ENCODE data around the gene TRAPPC3L.

TRAPPC3L gene

GRCh38 chr6:116564921-116565872, 19.7 kb upstream of the TRAPPC3L start:
- H3K36me3 ChIP-seq (ENCODE audit: insufficient read depth, insufficient read length, low read length): no peaks in the 10 kb centered on the region
- no peak overlapping the region for H3K4me3 ChIP-seq (ENCODE audit: insufficient read length, low read depth)
- no peaks in the 10 kb centered on the region for H3K27me3 ChIP-seq (ENCODE audit: insufficient read depth, insufficient read length)
- no peak for TF ChIP-seq SUZ12 (IDR thresholded peaks at IDR 0.05; ENCODE audit: extremely low read depth, insufficient read depth, insufficient read length)
- TF ChIP-seq YY1 (IDR thresholded peaks at IDR 0.05; ENCODE audit: insufficient read depth, insufficient read length): no peak
- TF ChIP-seq ZNF274 (IDR thresholded peaks at IDR 0.05; ENCODE audit: low read depth, low read length): no peak
- H3K9me3 ChIP-seq (ENCODE audit: insufficient read depth, low read length): no peaks in the 10 kb centered on the region
- no peak for DNase-seq (ENCODE audit: low read depth, low spot score)
- H3K4me1 ChIP-seq (ENCODE audit: insufficient read depth, insufficient read length): no peaks in the 10 kb centered on the region
- H3K9ac ChIP-seq (ENCODE audit: insufficient read length, low read depth): no peak overlapping the region

- no peaks in the 10 kb centered on the region for H3K4me1 ChIP-seq (ENCODE audit: insufficient read depth, insufficient read length)
- no peak overlapping the region for H3K4me3 ChIP-seq (ENCODE audit: insufficient read length, low read depth)
- no peaks in the 10 kb centered on the region for H3K36me3 ChIP-seq (ENCODE audit: insufficient read depth, insufficient read length, low read length)
- no peaks in the 10 kb centered on the region for H3K27me3 ChIP-seq (ENCODE audit: insufficient read depth, insufficient read length)
- H3K9me3 ChIP-seq (ENCODE audit: insufficient read depth, low read length): no peaks in the 10 kb centered on the region
- DNase-seq (ENCODE audit: low read depth, low spot score): no peak
- TF ChIP-seq YY1 (IDR thresholded peaks at IDR 0.05; ENCODE audit: insufficient read depth, insufficient read length): no peak
- TF ChIP-seq ZNF274 (IDR thresholded peaks at IDR 0.05; ENCODE audit: low read depth, low read length): no peak
- TF ChIP-seq SUZ12 (IDR thresholded peaks at IDR 0.05; ENCODE audit: extremely low read depth, insufficient read depth, insufficient read length): no peak
- no peak overlapping the region for H3K9ac ChIP-seq (ENCODE audit: insufficient read length, low read depth)
These were observed 18.8 kb upstream of the TRAPPC3L start for GRCh38 chr6:116564311-116564710.

- no peaks in the 10 kb centered on the region for H3K27me3 ChIP-seq (ENCODE audit: insufficient read depth, insufficient read length)
- no peak overlapping the region for H3K4me3 ChIP-seq (ENCODE audit: insufficient read length, low read depth)
- no peaks in the 10 kb centered on the region for H3K36me3 ChIP-seq (ENCODE audit: insufficient read depth, insufficient read length, low read length)
- H3K9ac ChIP-seq (ENCODE audit: insufficient read length, low read depth): no peak overlapping the region
- DNase-seq (ENCODE audit: low read depth, low spot score): no peak
- no peaks in the 10 kb centered on the region for H3K4me1 ChIP-seq (ENCODE audit: insufficient read depth, insufficient read length)
- TF ChIP-seq SUZ12 (IDR thresholded peaks at IDR 0.05; ENCODE audit: extremely low read depth, insufficient read depth, insufficient read length): no peak
- no peak for TF ChIP-seq YY1 (IDR thresholded peaks at IDR 0.05; ENCODE audit: insufficient read depth, insufficient read length)
- TF ChIP-seq ZNF274 (IDR thresholded peaks at IDR 0.05; ENCODE audit: low read depth, low read length): no peak
- no peaks in the 10 kb centered on the region for H3K9me3 ChIP-seq (ENCODE audit: insufficient read depth, low read length)
These were observed 18.3 kb upstream of the TRAPPC3L start for GRCh38 chr6:116563830-116564229.

- no peak for DNase-seq (ENCODE audit: low read depth, low spot score)
- Histone ChIP-seq H3K36me3 (ENCODE audit: insufficient read depth, insufficient read length, low read length) (no peaks in the 10 kb centered on the region), H3K9ac (ENCODE audit: insufficient read length, low read depth) (no peak overlapping the region), H3K4me1 (ENCODE audit: insufficient read depth, insufficient read length) (no peaks in the 10 kb centered on the region), H3K27me3 (ENCODE audit: insufficient read depth, insufficient read length) (no peaks in the 10 kb centered on the region), H3K4me3 (ENCODE audit: insufficient read length, low read depth) (no peak overlapping the region), H3K9me3 (ENCODE audit: insufficient read depth, low read length) (no peaks in the 10 kb centered on the region)
- TF ChIP-seq YY1 (IDR thresholded peaks at IDR 0.05; ENCODE audit: insufficient read depth, insufficient read length) (no peak), ZNF274 (IDR thresholded peaks at IDR 0.05; ENCODE audit: low read depth, low read length) (no peak), SUZ12 (IDR thresholded peaks at IDR 0.05; ENCODE audit: extremely low read depth, insufficient read depth, insufficient read length) (no peak)
These were observed 17.1 kb upstream of the TRAPPC3L start for GRCh38 chr6:116562614-116563013.

GRCh38 chr6:116562019-116562403, 16.5 kb upstream of the TRAPPC3L start:
- Histone ChIP-seq H3K9ac (ENCODE audit: insufficient read length, low read depth) (no peak overlapping the region), H3K4me3 (ENCODE audit: insufficient read length, low read depth) (no peak overlapping the region), H3K27me3 (ENCODE audit: insufficient read depth, insufficient read length) (no peaks in the 10 kb centered on the region), H3K4me1 (ENCODE audit: insufficient read depth, insufficient read length) (no peaks in the 10 kb centered on the region), H3K9me3 (ENCODE audit: insufficient read depth, low read length) (no peaks in the 10 kb centered on the region), H3K36me3 (ENCODE audit: insufficient read depth, insufficient read length, low read length) (no peaks in the 10 kb centered on the region)
- TF ChIP-seq YY1 (IDR thresholded peaks at IDR 0.05; ENCODE audit: insufficient read depth, insufficient read length) (no peak), SUZ12 (IDR thresholded peaks at IDR 0.05; ENCODE audit: extremely low read depth, insufficient read depth, insufficient read length) (no peak), ZNF274 (IDR thresholded peaks at IDR 0.05; ENCODE audit: low read depth, low read length) (no peak)
- no peak for DNase-seq (ENCODE audit: low read depth, low spot score)

GRCh38 chr6:116561377-116562018, 16.0 kb upstream of the TRAPPC3L start:
- H3K9ac ChIP-seq (ENCODE audit: insufficient read length, low read depth): no peak overlapping the region
- no peaks in the 10 kb centered on the region for H3K9me3 ChIP-seq (ENCODE audit: insufficient read depth, low read length)
- no peaks in the 10 kb centered on the region for H3K36me3 ChIP-seq (ENCODE audit: insufficient read depth, insufficient read length, low read length)
- H3K4me1 ChIP-seq (ENCODE audit: insufficient read depth, insufficient read length): no peaks in the 10 kb centered on the region
- peak; percentile 42 for DNase-seq (ENCODE audit: low read depth, low spot score)
- H3K4me3 ChIP-seq (ENCODE audit: insufficient read length, low read depth): no peak overlapping the region
- TF ChIP-seq YY1 (IDR thresholded peaks at IDR 0.05; ENCODE audit: insufficient read depth, insufficient read length) (no peak), SUZ12 (IDR thresholded peaks at IDR 0.05; ENCODE audit: extremely low read depth, insufficient read depth, insufficient read length) (no peak), ZNF274 (IDR thresholded peaks at IDR 0.05; ENCODE audit: low read depth, low read length) (no peak)
- no peaks in the 10 kb centered on the region for H3K27me3 ChIP-seq (ENCODE audit: insufficient read depth, insufficient read length)

- H3K36me3 ChIP-seq (ENCODE audit: insufficient read depth, insufficient read length, low read length): no peaks in the 10 kb centered on the region
- TF ChIP-seq SUZ12 (IDR thresholded peaks at IDR 0.05; ENCODE audit: extremely low read depth, insufficient read depth, insufficient read length): no peak
- TF ChIP-seq YY1 (IDR thresholded peaks at IDR 0.05; ENCODE audit: insufficient read depth, insufficient read length): no peak
- TF ChIP-seq ZNF274 (IDR thresholded peaks at IDR 0.05; ENCODE audit: low read depth, low read length): no peak
- H3K4me3 ChIP-seq (ENCODE audit: insufficient read length, low read depth): no peak overlapping the region
- H3K27me3 ChIP-seq (ENCODE audit: insufficient read depth, insufficient read length): no peaks in the 10 kb centered on the region
- H3K4me1 ChIP-seq (ENCODE audit: insufficient read depth, insufficient read length): no peaks in the 10 kb centered on the region
- H3K9me3 ChIP-seq (ENCODE audit: insufficient read depth, low read length): no peaks in the 10 kb centered on the region
- no peak for DNase-seq (ENCODE audit: low read depth, low spot score)
- H3K9ac ChIP-seq (ENCODE audit: insufficient read length, low read depth): no peak overlapping the region
These were observed 14.6 kb upstream of the TRAPPC3L start for GRCh38 chr6:116560130-116560529.

All from NT2/D1 (cell line).